GM12878 (cell line): ENCODE results near the gene NPAS1.

Source experiments
- ATF7 ChIP-seq: fragments of 450-650 bp; IDR thresholded peaks from 2 replicates; pipeline ENCODE4 v1.6.1; 2016; ENCODE audit warnings: low read depth, mild to moderate bottlenecking
- CBX5 ChIP-seq: sonication (generic); IDR thresholded peaks from 2 replicates; pipeline ENCODE4 v1.6.1; 2016; ENCODE audit warnings: low read depth, moderate library complexity, mild to moderate bottlenecking, inconsistent platforms
- FOXM1 ChIP-seq: IDR thresholded peaks from 2 replicates; pipeline ENCODE4 v1.6.1; 2012; ENCODE audit warnings: low read depth, mild to moderate bottlenecking, inconsistent platforms, low read length, moderate library complexity
- HDAC2 ChIP-seq: fragments of 200-600 bp; sonication (generic); IDR thresholded peaks from 2 replicates; pipeline ENCODE4 v1.6.1; 2017
- HDAC6 ChIP-seq: fragments of 200-600 bp; sonication (generic); IDR thresholded peaks from one replicate; pipeline ENCODE4 v1.8.0; 2017; ENCODE audit warnings: antibody characterized with exemption; ENCODE audit not compliant: unreplicated experiment
- POLR2AphosphoS5 ChIP-seq: IDR thresholded peaks from 2 replicates; pipeline ENCODE4 v1.6.1; 2011; ENCODE audit warnings: mild to moderate bottlenecking, low read length, inconsistent platforms
- RELA ChIP-seq: fragments of 450-650 bp; IDR thresholded peaks from 2 replicates; pipeline ENCODE4 v1.8.0; 2014; ENCODE audit warnings: borderline replicate concordance; ENCODE audit not compliant: partially characterized antibody
- YY1 ChIP-seq: IDR thresholded peaks from 2 replicates; pipeline ENCODE4 v1.6.1; 2011; ENCODE audit warnings: low read depth, mild to moderate bottlenecking, low read length
- TF ChIP-seq, protein P1 (sequence below), 3 experiments: IDR thresholded peaks in 2 of 3; conservative IDR thresholded peaks in 1 of 3; 2 replicates each; pipeline ENCODE4 v1.5.1; 2011; ENCODE audit warnings: low read depth in 3 of 3, low read length in 3 of 3, mild to moderate bottlenecking in 3 of 3, control low read depth in 2 of 3, moderate library complexity in 2 of 3, inconsistent platforms in 1 of 3, mixed read lengths in 1 of 3; ENCODE audit not compliant: control insufficient read depth in 2 of 3, insufficient read depth in 1 of 3; ENCODE audit errors: extremely low read depth in 1 of 3
- TF ChIP-seq, protein P2 (sequence below): IDR thresholded peaks from 2 replicates; pipeline ENCODE4 v1.6.1; 2012; ENCODE audit warnings: low read depth, low read length, improper control_type of control experiment
- TF ChIP-seq, protein P3 (sequence below): fragments of 450-650 bp; IDR thresholded peaks from 2 replicates; pipeline ENCODE4 v1.6.1; 2017; ENCODE audit warnings: antibody characterized with exemption, mild to moderate bottlenecking, moderate library complexity

DNA sequence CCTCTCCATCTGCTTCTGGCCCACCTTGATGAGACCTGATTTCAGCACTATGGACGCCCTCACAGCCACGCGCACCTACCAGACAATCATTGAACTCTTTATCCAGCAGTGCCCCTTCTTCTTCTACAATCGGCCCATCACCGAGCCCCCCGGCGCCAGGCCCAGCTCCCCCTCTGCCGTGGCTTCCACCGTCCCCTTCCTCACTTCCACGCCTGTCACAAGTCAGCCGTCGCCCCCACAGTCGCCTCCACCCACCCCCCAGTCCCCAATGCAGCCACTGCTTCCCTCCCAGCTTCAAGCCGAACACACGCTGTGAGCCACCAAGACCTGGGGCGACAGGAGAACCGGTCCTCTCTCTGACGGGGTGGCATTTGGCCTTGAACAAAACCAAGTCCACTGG is 19.3 kb upstream of the NPAS1 start:
- TF ChIP-seq HDAC6 (no peak), CBX5 (no peak), HDAC2 (no peak), YY1 (no peak), FOXM1 (no peak), POLR2AphosphoS5 (no peak), ATF7 (no peak), RELA (no peak)
- TF ChIP-seq, protein P1, sequence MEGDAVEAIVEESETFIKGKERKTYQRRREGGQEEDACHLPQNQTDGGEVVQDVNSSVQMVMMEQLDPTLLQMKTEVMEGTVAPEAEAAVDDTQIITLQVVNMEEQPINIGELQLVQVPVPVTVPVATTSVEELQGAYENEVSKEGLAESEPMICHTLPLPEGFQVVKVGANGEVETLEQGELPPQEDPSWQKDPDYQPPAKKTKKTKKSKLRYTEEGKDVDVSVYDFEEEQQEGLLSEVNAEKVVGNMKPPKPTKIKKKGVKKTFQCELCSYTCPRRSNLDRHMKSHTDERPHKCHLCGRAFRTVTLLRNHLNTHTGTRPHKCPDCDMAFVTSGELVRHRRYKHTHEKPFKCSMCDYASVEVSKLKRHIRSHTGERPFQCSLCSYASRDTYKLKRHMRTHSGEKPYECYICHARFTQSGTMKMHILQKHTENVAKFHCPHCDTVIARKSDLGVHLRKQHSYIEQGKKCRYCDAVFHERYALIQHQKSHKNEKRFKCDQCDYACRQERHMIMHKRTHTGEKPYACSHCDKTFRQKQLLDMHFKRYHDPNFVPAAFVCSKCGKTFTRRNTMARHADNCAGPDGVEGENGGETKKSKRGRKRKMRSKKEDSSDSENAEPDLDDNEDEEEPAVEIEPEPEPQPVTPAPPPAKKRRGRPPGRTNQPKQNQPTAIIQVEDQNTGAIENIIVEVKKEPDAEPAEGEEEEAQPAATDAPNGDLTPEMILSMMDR (IDR thresholded peaks at IDR 0.05 in 2 of 3, conservative IDR thresholded peaks at IDR 0.05 in 1 of 3; ENCODE audit: control insufficient read depth in 2 of 3, extremely low read depth in 1 of 3, insufficient read depth in 1 of 3, low read depth in 3 of 3, low read length in 3 of 3), result no peak
- TF ChIP-seq, protein P2, sequence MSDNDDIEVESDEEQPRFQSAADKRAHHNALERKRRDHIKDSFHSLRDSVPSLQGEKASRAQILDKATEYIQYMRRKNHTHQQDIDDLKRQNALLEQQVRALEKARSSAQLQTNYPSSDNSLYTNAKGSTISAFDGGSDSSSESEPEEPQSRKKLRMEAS, result no peak
- TF ChIP-seq, protein P3, sequence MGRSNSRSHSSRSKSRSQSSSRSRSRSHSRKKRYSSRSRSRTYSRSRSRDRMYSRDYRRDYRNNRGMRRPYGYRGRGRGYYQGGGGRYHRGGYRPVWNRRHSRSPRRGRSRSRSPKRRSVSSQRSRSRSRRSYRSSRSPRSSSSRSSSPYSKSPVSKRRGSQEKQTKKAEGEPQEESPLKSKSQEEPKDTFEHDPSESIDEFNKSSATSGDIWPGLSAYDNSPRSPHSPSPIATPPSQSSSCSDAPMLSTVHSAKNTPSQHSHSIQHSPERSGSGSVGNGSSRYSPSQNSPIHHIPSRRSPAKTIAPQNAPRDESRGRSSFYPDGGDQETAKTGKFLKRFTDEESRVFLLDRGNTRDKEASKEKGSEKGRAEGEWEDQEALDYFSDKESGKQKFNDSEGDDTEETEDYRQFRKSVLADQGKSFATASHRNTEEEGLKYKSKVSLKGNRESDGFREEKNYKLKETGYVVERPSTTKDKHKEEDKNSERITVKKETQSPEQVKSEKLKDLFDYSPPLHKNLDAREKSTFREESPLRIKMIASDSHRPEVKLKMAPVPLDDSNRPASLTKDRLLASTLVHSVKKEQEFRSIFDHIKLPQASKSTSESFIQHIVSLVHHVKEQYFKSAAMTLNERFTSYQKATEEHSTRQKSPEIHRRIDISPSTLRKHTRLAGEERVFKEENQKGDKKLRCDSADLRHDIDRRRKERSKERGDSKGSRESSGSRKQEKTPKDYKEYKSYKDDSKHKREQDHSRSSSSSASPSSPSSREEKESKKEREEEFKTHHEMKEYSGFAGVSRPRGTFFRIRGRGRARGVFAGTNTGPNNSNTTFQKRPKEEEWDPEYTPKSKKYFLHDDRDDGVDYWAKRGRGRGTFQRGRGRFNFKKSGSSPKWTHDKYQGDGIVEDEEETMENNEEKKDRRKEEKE, result no peak
